IMR-90 (cell line): Measurements from ENCODE around the gene JAKMIP3. TPM values are rescaled to one million over a fixed set of nuclear protein-coding genes. Genes with fewer than 3 reads are reported as not detected.

Experiments used
- ATAC-seq: fragments of 200-7000 bp; cut with Tn5 transposase; 2 replicates; pipeline ENCODE4 v1.9.1; 2020; ENCODE audit warnings: low read depth, mild to moderate bottlenecking, moderate library complexity
- BruUV-seq: library from RNA; stranded (reverse); fragments of 400-500 nt; replicated peaks from 2 replicates; lab custom pipeline; 2021; lab: Mats Ljungman, UMichigan
- CTCF ChIA-PET: fragments of 300-600 bp; formaldehyde crosslinking; extraction: SDS; loops from one replicate; lab custom pipeline; 2021; ENCODE audit warnings: antibody characterized with exemption; lab: Yijun Ruan, JAX
- POLR2A ChIA-PET: fragments of 300-600 bp; sonication (Branson Sonifier 250); formaldehyde crosslinking; loops from one replicate; lab custom pipeline; 2022; ENCODE audit warnings: antibody characterized with exemption; ENCODE audit not compliant: unreplicated experiment; lab: Charles Lee
- DNase-seq: peaks from one replicate; pipeline ENCODE4 v3.0.0; 2013
- H2AFZ ChIP-seq: replicated peaks from 2 replicates; pipeline ENCODE3; 2013; ENCODE audit warnings: low read length, mild to moderate bottlenecking; ENCODE audit not compliant: poor library complexity
- H2AK5ac ChIP-seq: 2 replicates; pipeline ENCODE4 v1.6.1; 2013; ENCODE audit warnings: low read depth, low read length, inconsistent platforms
- H2AK9ac ChIP-seq: replicated peaks from 2 replicates; pipeline ENCODE3; 2013; ENCODE audit warnings: mild to moderate bottlenecking, low read depth, low read length, moderate library complexity; ENCODE audit not compliant: poor library complexity
- H2BK120ac ChIP-seq: 2 replicates; pipeline ENCODE4 v1.6.1; 2013; ENCODE audit warnings: low read depth, low read length, inconsistent platforms
- H2BK15ac ChIP-seq: 3 replicates; pipeline ENCODE4 v1.6.1; 2013; ENCODE audit warnings: low read depth, low read length, inconsistent platforms
- H2BK20ac ChIP-seq: 2 replicates; pipeline ENCODE4 v1.6.1; 2013; ENCODE audit warnings: low read depth, mild to moderate bottlenecking, inconsistent platforms, low read length, moderate library complexity
- H2BK5ac ChIP-seq: 2 replicates; pipeline ENCODE4 v1.6.1; 2013; ENCODE audit warnings: mild to moderate bottlenecking, low read depth, low read length, inconsistent platforms; ENCODE audit not compliant: poor library complexity, severe bottlenecking
- H3K14ac ChIP-seq: replicated peaks from 2 replicates; pipeline ENCODE4 v1.6.1; 2013; ENCODE audit warnings: low read depth, low read length, inconsistent platforms
- H3K18ac ChIP-seq: 2 replicates; pipeline ENCODE4 v1.6.1; 2013; ENCODE audit warnings: low read depth, low read length, control low read depth
- H3K23ac ChIP-seq: 2 replicates; pipeline ENCODE4 v1.6.1; 2013; ENCODE audit warnings: low read depth, low read length, inconsistent platforms
- H3K27ac ChIP-seq: 2 replicates; pipeline ENCODE4 v1.5.1; 2013; ENCODE audit warnings: mild to moderate bottlenecking, control low read depth, low read length; ENCODE audit not compliant: insufficient read depth
- H3K27me3 ChIP-seq: 2 replicates; pipeline ENCODE4 v1.6.1; 2013; ENCODE audit warnings: low read length; ENCODE audit not compliant: control insufficient read depth, insufficient read depth
- H3K36me3 ChIP-seq: 2 replicates; pipeline ENCODE4 v1.6.1; 2013; ENCODE audit warnings: low read length, mixed read lengths; ENCODE audit not compliant: control insufficient read depth, insufficient read depth
- H3K4ac ChIP-seq: 2 replicates; pipeline ENCODE4 v1.6.1; 2013; ENCODE audit warnings: low read depth, low read length, inconsistent platforms
- H3K4me1 ChIP-seq: 2 replicates; pipeline ENCODE4 v1.6.1; 2013; ENCODE audit warnings: low read length, mixed read lengths; ENCODE audit not compliant: control insufficient read depth, insufficient read depth
- H3K4me2 ChIP-seq: 2 replicates; pipeline ENCODE4 v1.6.1; 2013; ENCODE audit warnings: low read depth, mild to moderate bottlenecking, control low read depth, low read length, moderate library complexity
- H3K4me3 ChIP-seq: 2 replicates; pipeline ENCODE4 v1.5.1; 2013; ENCODE audit warnings: low read depth, mild to moderate bottlenecking, control low read depth, low read length, moderate library complexity; ENCODE audit not compliant: insufficient read depth
- H3K56ac ChIP-seq: 2 replicates; pipeline ENCODE4 v1.6.1; 2013; ENCODE audit warnings: low read length, inconsistent platforms; ENCODE audit not compliant: insufficient read depth; ENCODE audit errors: extremely low read depth
- H3K79me1 ChIP-seq, 2 experiments: 2 replicates each; pipeline ENCODE4 v1.6.1; 2013; ENCODE audit warnings: low read length in 2 of 2, inconsistent platforms in 1 of 2, low read depth in 1 of 2
- H3K9ac ChIP-seq: 2 replicates; pipeline ENCODE4 v1.6.1; 2013; ENCODE audit warnings: low read depth, low read length, control low read depth
- H3K9me1 ChIP-seq: 2 replicates; pipeline ENCODE4 v1.6.1; 2013; ENCODE audit warnings: low read length, inconsistent platforms; ENCODE audit not compliant: insufficient read depth
- H3K9me3 ChIP-seq: 2 replicates; pipeline ENCODE4 v1.6.1; 2013; ENCODE audit warnings: low read length; ENCODE audit not compliant: control insufficient read depth, insufficient read depth
- H4K20me1 ChIP-seq: 2 replicates; pipeline ENCODE4 v1.6.1; 2013; ENCODE audit warnings: low read length, inconsistent platforms; ENCODE audit not compliant: insufficient read depth
- H4K5ac ChIP-seq: 2 replicates; pipeline ENCODE4 v1.6.1; 2013; ENCODE audit warnings: mild to moderate bottlenecking, low read depth, low read length, control low read depth
- H4K8ac ChIP-seq, 2 experiments: 2 replicates each; pipeline ENCODE4 v1.6.1; 2013; ENCODE audit warnings: low read depth in 2 of 2, low read length in 2 of 2, control low read depth in 1 of 2, inconsistent platforms in 1 of 2
- H4K91ac ChIP-seq: 2 replicates; pipeline ENCODE4 v1.6.1; 2013; ENCODE audit warnings: low read depth, low read length, inconsistent platforms; ENCODE audit not compliant: insufficient read depth
- MAFK ChIP-seq: IDR thresholded peaks from 2 replicates; pipeline ENCODE4 v1.6.1; 2012; ENCODE audit warnings: low read depth, low read length, improper control_type of control experiment
- NFE2L2 ChIP-seq: fragments of 150-350 bp; IDR thresholded peaks from 2 replicates; pipeline ENCODE4 v1.6.1; 2016; ENCODE audit warnings: low read depth, mild to moderate bottlenecking, low read length
- WGBS, 2 experiments: methylation state at CpG; one replicate each; pipeline versions ENCODE4 v1.1.5 to v1.1.7; 2013; ENCODE audit warnings: missing lambda C conversion rate in 2 of 2; ENCODE audit not compliant: insufficient read length in 1 of 2; ENCODE audit errors: extremely low coverage in 2 of 2; 5-methylcytosine and 5-hydroxymethylcytosine counted together
- dilution Hi-C: fragments of 300-500 bp; cut with HindIII; formaldehyde crosslinking; loops from one replicate; pipeline ENCODE4 v1.14.3; 2018; ENCODE audit warnings: low sequenced_read_pairs; ENCODE audit not compliant: unreplicated experiment
- in situ Hi-C: fragments of 300-500 bp; cut with MboI; formaldehyde crosslinking; loops from 3 replicates; pipeline ENCODE4 v1.14.3; 2019; ENCODE audit warnings: low sequenced_read_pairs, inconsistent platforms, mixed read lengths
- intact Hi-C: fragments of 100-400 bp; cut with micrococcal nuclease; formaldehyde crosslinking; loops from 2 replicates; pipeline ENCODE4 v1.10.0; 2022
- polyA plus RNA-seq, 3 experiments: library from polyadenylated mRNA; depleted of rRNA; stranded (reverse); fragments of >200 nt; gene quantifications; 2 replicates each; pipeline ENCODE4 v1.2.3, GENCODE V29; 2012; ENCODE audit warnings: low replicate concordance in 1 of 3
- total RNA-seq: library from RNA; depleted of rRNA; stranded (reverse); fragments of >200 nt; gene quantifications from 2 replicates; pipeline ENCODE4 v1.2.3, GENCODE V29; 2012
- TF ChIP-seq, protein P1 (sequence below): fragments of 150-350 bp; IDR thresholded peaks from 2 replicates; pipeline ENCODE4 v1.6.1; 2017; ENCODE audit warnings: mild to moderate bottlenecking, antibody characterized with exemption, low read length, low read depth

Gene JAKMIP3
- total and polyA plus RNA-seq, 2 of the 4 experiments (the other 2 are of a cell fraction) = under 0.01 to 0.22 TPM

DNA sequence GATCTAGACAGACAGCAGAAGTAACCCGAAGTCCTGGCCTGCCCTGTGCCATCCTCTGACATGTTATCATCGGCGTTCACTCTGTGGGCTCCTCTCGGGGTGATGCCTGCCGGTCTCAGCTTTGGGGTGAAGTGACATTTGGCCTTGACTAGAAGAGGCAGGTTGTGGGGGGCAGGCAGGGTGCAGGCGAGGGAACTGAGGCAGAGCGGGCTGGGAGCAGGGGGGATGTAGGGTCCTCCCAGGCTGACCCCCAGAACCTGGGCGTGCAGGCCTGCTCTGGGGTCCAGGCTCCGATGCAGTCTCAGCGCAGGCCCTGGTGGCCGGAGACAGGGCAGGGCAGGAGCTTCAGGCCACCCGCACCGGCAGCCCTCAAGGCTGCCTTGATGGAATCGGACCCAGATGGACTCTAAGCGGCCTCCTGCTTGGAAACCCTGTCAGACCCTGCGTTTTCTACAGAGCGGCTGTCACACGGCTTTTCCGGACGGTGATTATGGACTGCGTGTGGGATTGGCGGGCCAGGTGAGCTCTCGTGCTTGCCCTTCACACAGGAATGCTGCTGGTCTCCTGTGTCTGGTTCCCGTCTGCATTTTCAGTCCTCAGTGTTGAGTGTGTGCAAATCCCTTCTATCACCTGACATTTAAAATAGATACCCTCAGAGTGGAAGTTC lies 842 bp upstream of the JAKMIP3 start (continued):
- TF ChIP-seq, protein P1, sequence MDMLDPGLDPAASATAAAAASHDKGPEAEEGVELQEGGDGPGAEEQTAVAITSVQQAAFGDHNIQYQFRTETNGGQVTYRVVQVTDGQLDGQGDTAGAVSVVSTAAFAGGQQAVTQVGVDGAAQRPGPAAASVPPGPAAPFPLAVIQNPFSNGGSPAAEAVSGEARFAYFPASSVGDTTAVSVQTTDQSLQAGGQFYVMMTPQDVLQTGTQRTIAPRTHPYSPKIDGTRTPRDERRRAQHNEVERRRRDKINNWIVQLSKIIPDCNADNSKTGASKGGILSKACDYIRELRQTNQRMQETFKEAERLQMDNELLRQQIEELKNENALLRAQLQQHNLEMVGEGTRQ = no peak
- no peak for TF ChIP-seq NFE2L2

GRCh38 chr10:132066186-132066585 lies 440 bp downstream of the JAKMIP3 start:
- peak overlapping the region; percentile 11 for H2BK5ac ChIP-seq
- H3K4me1 ChIP-seq = peaks cover 6% of the 10 kb centered on the region; the same call in 1 of the 2 replicates
- WGBS, 2 experiments = 38% methylated on average over 9 of the region's 15 CpGs; no CpG with 5 or more reads in 1 of the 2 experiments
- no TSS peak for BruUV-seq
- peak overlapping the region; percentile 30; the same call in 1 of the 3 replicates for H2BK15ac ChIP-seq
- peaks cover 13% of the 10 kb centered on the region; the same call in 1 of the 2 replicates for H3K27me3 ChIP-seq
- peak overlapping the region in 1 of 2 experiments; percentile 4; a peak in 1 of 4 replicates for H4K8ac ChIP-seq
- H3K18ac ChIP-seq = peak overlapping the region; percentile 71
- peak overlapping the region; percentile 60 for H3K9ac ChIP-seq
- H3K27ac ChIP-seq = peak overlapping the region; percentile 65
- in situ Hi-C loops (no loop called here), dilution Hi-C loops (no loop called here), intact Hi-C loops (loop anchor here (5.0 kb wide), 1 partner anchor 84 kb away; the partner anchor contains the start of gene BNIP3)
- 0 out of 2 replicates have a peak overlapping the region, but pooled peaks have one; percentile 21 for H3K56ac ChIP-seq
- CTCF ChIA-PET = interaction anchor here (1.0 kb wide), 1 partner anchor 14 kb away, joined by 3 read pairs; no protein-coding TSS in a partner anchor
- H2BK120ac ChIP-seq = peak overlapping the region; percentile 41; the same call in 1 of the 2 replicates
- peak overlapping the region; percentile 98 for H3K4me2 ChIP-seq
- DNase-seq (no peak), ATAC-seq (no peak; the same call in none of the 2 replicates)
- H3K14ac ChIP-seq = 0 out of 2 replicates have a peak overlapping the region, but pooled peaks have one; percentile 3
- H4K20me1 ChIP-seq = no peaks in the 10 kb centered on the region
- no peak overlapping the region for H2AK5ac ChIP-seq
- peak overlapping the region; percentile 27; the same call in 1 of the 2 replicates for H2BK20ac ChIP-seq
- no peaks in the 10 kb centered on the region for H3K9me3 ChIP-seq
- H3K4me3 ChIP-seq = peak overlapping the region; percentile 61
- peak overlapping the region; percentile 96 for H2AFZ ChIP-seq
- peak overlapping the region; percentile 11; the same call in 1 of the 2 replicates for H4K91ac ChIP-seq
- H3K9me1 ChIP-seq = peaks cover 5% of the 10 kb centered on the region; the same call in 1 of the 2 replicates
- H3K36me3 ChIP-seq = no peaks in the 10 kb centered on the region
- H2AK9ac ChIP-seq = peak overlapping the region; percentile 56
- peak overlapping the region; percentile 29; the same call in 1 of the 2 replicates for H3K23ac ChIP-seq
- peak overlapping the region; percentile 30; the same call in 1 of the 2 replicates for H3K4ac ChIP-seq
- no peak for TF ChIP-seq MAFK
- POLR2A ChIA-PET = no interaction called here
- no peak overlapping the region for H4K5ac ChIP-seq
- no peaks in the 10 kb centered on the region for H3K79me1 ChIP-seq
